GM10847 (cell line): Measurements from ENCODE around the gene AGBL3.

Experiments
- POLR2A ChIP-seq: IDR thresholded peaks from 2 replicates; pipeline ENCODE4 v1.6.1; 2011; ENCODE audit not compliant: insufficient read length; ENCODE audit errors: extremely low read depth

The AGBL3 gene

GRCh38 chr7:134996097-134996550, 9.8 kb downstream of the AGBL3 start:
- TF ChIP-seq POLR2A = no peak

GRCh38 chr7:134997214-134997885, 11.0 kb downstream of the AGBL3 start:
- TF ChIP-seq POLR2A = no peak

DNA sequence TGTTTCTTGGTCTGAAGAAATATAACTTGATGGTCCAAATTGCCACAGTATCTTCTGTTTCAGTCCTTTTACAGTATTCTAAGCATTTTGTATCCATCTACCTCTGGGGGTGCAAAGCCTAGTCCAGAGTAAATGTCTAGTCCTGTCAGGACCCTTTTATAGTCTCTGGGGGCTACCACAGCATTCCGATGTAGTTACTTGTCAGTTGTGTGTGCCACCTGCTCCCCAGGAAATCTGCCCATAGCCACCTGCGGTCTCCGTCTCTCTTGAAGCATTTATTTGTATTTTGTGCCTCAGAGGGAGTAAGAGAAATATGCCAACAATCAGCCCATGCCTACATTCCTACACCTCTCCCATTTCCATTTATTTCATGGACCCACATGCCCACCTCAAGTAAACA, 12.8 kb downstream of the AGBL3 start:
- TF ChIP-seq POLR2A = no peak

DNA sequence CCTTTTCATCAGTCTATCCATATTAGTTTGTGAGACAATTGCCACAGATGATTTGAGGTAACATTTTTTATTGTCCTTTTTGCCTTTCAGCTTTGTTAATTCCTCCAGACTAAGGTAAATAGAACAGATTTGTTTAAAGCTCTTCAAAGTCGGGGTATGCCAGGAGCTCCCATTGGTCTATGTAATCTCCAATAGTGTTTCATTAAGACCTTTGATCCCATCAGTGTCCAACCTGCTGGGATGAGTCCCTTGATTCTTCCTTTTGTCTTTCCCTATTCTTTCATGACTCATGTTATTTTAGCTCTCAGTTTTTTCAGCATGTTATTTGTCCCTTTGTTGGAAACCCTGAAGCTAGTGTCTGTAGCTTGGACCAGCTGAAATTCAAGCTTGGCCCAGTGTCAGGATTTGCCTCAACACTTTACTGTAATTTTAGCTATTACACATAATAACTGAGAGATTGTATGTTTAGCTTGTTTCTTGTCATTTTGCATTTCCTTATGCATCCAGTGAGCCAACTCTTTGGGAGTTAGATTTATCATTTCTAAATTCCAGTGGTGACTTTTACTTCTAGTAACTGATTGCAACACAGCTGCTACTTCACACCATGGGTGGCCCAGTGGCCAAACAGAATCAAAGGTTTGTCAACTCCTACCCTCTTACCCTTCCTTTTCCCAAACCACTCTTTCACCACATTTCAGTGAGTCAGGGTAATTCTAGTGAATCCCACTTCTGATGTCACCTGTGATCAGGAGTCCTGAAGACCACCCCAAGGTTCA, 15.3 kb downstream of the AGBL3 start:
- TF ChIP-seq POLR2A = no peak

GRCh38 chr7:135012229-135012628, 25.9 kb downstream of the AGBL3 start:
- TF ChIP-seq POLR2A = no peak

GRCh38 chr7:135023622-135024021, 37.3 kb downstream of the AGBL3 start:
- no peak for TF ChIP-seq POLR2A

DNA sequence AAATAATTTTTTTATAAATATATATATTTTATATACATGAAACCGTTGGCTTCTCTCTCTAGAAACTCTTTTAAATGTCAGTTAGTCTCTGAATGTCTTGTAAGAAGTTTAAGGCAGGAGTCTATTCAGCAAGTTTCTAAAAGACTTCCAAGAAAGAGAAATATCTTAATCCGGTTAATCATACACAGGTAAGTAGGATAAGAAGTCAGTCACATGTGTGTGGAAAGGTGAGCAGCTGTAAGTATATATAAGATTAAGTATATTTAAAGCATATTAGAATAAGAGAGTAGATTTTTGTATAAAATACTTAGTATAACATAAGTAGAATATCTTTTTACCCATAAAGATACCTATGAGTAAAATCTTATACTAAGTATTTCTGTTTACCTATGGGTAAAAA, 48.9 kb downstream of the AGBL3 start:
- no peak for TF ChIP-seq POLR2A

- no peak for TF ChIP-seq POLR2A
These were observed 87.8 kb downstream of the AGBL3 start for GRCh38 chr7:135074096-135074495.

- no peak for TF ChIP-seq POLR2A
These were observed 88.2 kb downstream of the AGBL3 start for GRCh38 chr7:135074531-135074930.

DNA sequence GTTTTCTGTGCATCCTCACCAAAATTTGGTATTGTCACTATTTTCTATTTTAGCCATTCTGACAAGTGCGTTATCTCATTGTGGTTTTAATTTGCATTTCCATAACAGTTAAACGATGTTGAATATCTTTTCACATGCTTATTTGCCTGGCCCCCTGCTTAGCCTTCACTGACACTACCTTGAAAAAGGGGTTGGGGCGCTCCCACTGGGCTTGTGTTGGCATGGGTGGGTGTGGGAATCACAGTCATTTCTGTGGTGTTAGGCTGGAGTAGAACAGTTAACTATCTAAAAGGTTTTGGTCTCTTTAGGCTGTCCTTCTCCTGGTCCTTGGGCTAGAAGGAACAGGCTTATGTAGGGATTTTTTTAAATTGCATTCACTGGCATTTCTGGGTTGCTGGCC, 89.4 kb downstream of the AGBL3 start:
- no peak for TF ChIP-seq POLR2A

DNA sequence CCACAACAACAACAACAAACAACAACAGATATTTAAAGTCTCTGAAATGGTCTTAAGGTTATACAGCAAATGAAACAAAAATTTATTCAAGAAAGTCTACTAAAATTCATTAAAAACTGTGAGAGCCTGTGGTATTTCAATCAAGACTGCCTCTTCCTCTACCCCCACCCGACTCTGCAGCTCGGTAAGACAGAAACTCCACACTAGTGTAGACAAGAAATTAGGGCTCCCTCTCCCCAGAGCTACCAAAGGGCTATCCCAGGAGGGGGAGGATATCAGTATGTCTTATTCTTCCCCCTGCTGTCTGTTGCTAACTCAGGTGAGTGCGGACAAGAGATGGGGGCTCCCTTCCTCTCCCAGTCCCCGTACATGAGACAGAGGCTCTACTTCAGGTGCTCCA, 90.6 kb downstream of the AGBL3 start:
- TF ChIP-seq POLR2A = no peak

DNA sequence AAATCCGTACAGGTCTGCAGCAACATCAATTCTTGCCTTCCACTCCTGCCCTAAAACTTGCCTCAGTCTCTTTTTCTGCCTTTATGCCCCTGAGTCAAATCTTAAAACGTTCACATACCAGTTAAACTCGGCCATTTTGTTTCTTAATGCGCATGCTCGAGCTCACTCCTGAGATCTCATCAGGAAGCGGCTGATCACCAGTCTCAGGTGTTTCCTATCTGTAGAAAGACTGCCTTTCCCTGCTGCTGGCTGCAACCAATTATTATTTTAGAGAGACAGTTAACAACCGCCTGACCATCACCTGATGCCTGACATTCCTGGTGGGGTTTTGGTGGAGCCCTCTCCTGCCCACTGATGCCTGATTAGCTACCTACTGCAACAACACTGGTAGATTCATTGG, 91.3 kb downstream of the AGBL3 start:
- no peak for TF ChIP-seq POLR2A

DNA sequence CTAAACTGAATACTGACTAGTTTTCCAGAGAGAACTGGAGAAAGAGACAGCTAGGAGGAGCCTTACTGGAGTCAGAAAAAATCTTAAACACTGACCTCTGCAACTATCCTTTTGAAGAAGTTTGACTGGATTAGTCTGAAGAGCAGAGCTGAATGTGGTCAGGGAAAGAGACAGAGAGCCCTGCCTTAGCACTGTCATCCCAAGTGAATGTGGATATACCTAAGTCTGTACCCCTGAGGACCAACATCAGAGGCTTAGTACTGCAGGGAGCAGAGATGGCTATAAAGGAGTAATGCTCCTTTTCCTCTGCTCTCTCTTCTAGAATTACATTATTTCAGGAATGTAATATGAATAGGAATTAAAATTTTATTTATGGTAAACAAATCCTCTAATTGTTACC, 91.7 kb downstream of the AGBL3 start:
- TF ChIP-seq POLR2A = no peak

DNA sequence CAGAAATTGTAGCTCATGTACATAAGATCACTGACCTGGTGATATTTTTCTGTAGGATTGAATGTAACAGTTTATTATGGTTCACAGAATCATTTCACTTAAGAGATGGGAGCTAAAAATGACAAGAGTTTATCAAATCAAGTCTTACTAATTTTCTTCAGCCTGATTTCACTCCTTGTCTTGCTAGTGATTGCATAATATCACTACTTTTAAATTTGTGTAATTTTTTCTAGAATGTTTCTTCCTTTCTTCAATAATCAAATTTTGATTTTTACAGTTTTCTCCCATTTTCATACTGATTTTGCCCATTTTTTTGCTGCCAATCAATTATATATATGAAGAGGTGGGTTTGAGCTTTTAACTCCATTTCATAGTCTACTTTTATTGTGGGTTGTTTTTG, 92.8 kb downstream of the AGBL3 start:
- no peak for TF ChIP-seq POLR2A

- no peak for TF ChIP-seq POLR2A
These were observed 96.7 kb downstream of the AGBL3 start for GRCh38 chr7:135083005-135083404.

DNA sequence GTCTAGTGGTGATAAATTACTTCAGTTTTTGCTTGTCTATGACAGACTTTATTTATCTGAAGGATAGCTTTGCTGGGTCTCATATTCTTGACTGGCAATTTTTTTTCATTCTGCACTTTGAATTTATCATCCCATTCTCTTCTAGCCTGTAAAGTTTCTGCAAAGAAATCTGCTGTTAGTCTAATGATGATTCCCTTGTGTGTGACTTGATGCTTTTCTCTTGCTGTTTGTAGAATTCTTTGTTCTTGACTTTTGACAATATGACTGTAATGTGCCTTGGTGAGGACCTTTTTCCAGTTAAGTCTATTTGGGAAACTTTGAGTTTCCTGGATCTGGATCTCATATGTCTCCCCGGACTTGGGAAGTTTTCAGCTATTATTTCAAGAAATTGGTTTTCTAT, 102.3 kb downstream of the AGBL3 start:
- no peak for TF ChIP-seq POLR2A

DNA sequence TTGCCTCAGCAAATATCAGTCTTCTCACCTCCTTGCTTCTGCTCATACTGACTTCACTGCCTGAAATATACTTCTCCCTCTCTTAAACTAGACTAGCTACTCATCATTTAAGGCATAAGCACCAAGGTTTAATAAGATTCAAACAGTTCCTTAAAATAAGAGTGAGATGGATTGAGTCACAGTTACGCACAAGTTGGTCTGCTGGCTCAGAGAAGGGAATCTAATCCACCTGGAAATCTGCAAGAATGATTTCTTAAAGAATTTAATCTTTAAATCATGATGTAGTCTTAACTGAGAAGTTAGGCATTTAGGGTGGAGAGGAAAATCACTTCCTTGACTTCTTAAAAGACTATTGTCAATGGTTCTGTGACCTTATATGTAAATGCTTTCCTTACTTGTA, 105.4 kb downstream of the AGBL3 start:
- no peak for TF ChIP-seq POLR2A
